Astrocyte (in vitro differentiated cells and primary cell): ENCODE results near the gene PALM3. TPM values are rescaled to one million over a fixed set of nuclear protein-coding genes. Genes with fewer than 3 reads are reported as not detected.

Source experiments
- DNase-seq: peaks from one replicate; pipeline ENCODE4 v3.0.0-alpha.2; 2010; ENCODE audit warnings: low read depth
- FAIRE-seq: peaks from 2 replicates; lab custom pipeline; 2011; peaks lifted over from hg19 to GRCh38; lab: Jason Lieb, UNC
- H2AFZ ChIP-seq: 2 replicates; pipeline ENCODE4 v1.6.0; 2012; ENCODE audit warnings: low read depth, low read length, inconsistent platforms
- H3K27ac ChIP-seq: 2 replicates; pipeline ENCODE4 v1.5.1; 2011; ENCODE audit warnings: low read depth, low read length, inconsistent platforms
- H3K27me3 ChIP-seq: 2 replicates; pipeline ENCODE4 v1.6.0; 2011; ENCODE audit warnings: low read length, inconsistent platforms; ENCODE audit not compliant: insufficient read depth
- H3K36me3 ChIP-seq: 2 replicates; pipeline ENCODE4 v1.5.1; 2011; ENCODE audit warnings: low read length, inconsistent platforms; ENCODE audit not compliant: insufficient read depth
- H3K4me1 ChIP-seq: 2 replicates; pipeline ENCODE4 v1.5.1; 2011; ENCODE audit warnings: low read length, inconsistent platforms; ENCODE audit not compliant: insufficient read depth
- H3K4me2 ChIP-seq: 2 replicates; pipeline ENCODE4 v1.6.0; 2012; ENCODE audit warnings: low read length, inconsistent platforms
- H3K4me3 ChIP-seq: 2 replicates; pipeline ENCODE4 v1.5.1; 2011; ENCODE audit warnings: low read depth, mild to moderate bottlenecking, low read length, inconsistent platforms; ENCODE audit not compliant: insufficient read depth
- H3K79me2 ChIP-seq: 2 replicates; pipeline ENCODE4 v1.6.0; 2012; ENCODE audit warnings: mild to moderate bottlenecking, low read length, inconsistent platforms; ENCODE audit not compliant: insufficient read depth
- H3K9ac ChIP-seq: 2 replicates; pipeline ENCODE4 v1.6.0; 2012; ENCODE audit warnings: mild to moderate bottlenecking, low read length, inconsistent platforms
- H3K9me3 ChIP-seq: 2 replicates; pipeline ENCODE4 v1.5.1; 2012; ENCODE audit warnings: low read depth, mild to moderate bottlenecking, low read length, inconsistent platforms; ENCODE audit not compliant: insufficient read depth
- H4K20me1 ChIP-seq: 2 replicates; pipeline ENCODE4 v1.6.0; 2012; ENCODE audit warnings: low read length, inconsistent platforms; ENCODE audit not compliant: insufficient read depth
- H3K27ac Mint-ChIP-seq: one replicate; pipeline ENCODE4 v1.8.0; 2021; ENCODE audit warnings: mild to moderate bottlenecking, mixed read lengths; ENCODE audit not compliant: unreplicated experiment
- H3K27me3 Mint-ChIP-seq: one replicate; pipeline ENCODE4 v1.8.0; 2021; ENCODE audit warnings: low read depth, mixed read lengths; ENCODE audit not compliant: unreplicated experiment
- H3K36me3 Mint-ChIP-seq: one replicate; pipeline ENCODE4 v1.8.0; 2021; ENCODE audit warnings: low read depth, mixed read lengths; ENCODE audit not compliant: unreplicated experiment
- H3K4me1 Mint-ChIP-seq: one replicate; pipeline ENCODE4 v1.8.0; 2021; ENCODE audit warnings: low read depth, mixed read lengths; ENCODE audit not compliant: unreplicated experiment
- H3K4me3 Mint-ChIP-seq: one replicate; pipeline ENCODE4 v1.8.0; 2021; ENCODE audit warnings: mild to moderate bottlenecking, moderate library complexity, mixed read lengths; ENCODE audit not compliant: unreplicated experiment
- H3K9me3 Mint-ChIP-seq: one replicate; pipeline ENCODE4 v1.8.0; 2021; ENCODE audit warnings: mild to moderate bottlenecking, mixed read lengths; ENCODE audit not compliant: unreplicated experiment
- CTCF ChIP-seq: IDR thresholded peaks from 2 replicates; pipeline ENCODE4 v1.5.1; 2011; ENCODE audit warnings: low read depth, mild to moderate bottlenecking, inconsistent platforms, low read length, moderate library complexity; ENCODE audit not compliant: insufficient read depth
- EZH2 ChIP-seq: IDR thresholded peaks from 2 replicates; pipeline ENCODE4 v1.6.1; 2012; ENCODE audit warnings: mild to moderate bottlenecking, low read length, inconsistent platforms; ENCODE audit not compliant: insufficient read depth
- total RNA-seq: library from RNA; stranded (reverse); gene quantifications from 2 replicates; pipeline ENCODE4 v1.2.1, GENCODE V29; 2021

The PALM3 gene
- total RNA-seq, 1 donor from 2014 or later = 1.6 TPM

GRCh38 chr19:14059093-14059480 is 2.8 kb downstream of the PALM3 start:
- FAIRE-seq (no peak), DNase-seq (no peak)
- Mint-ChIP-seq H3K4me3 (no peak overlapping the region), H3K36me3 (no peaks in the 10 kb centered on the region), H3K4me1 (no peaks in the 10 kb centered on the region), H3K27me3 (peaks cover 42% of the 10 kb centered on the region), H3K9me3 (peaks cover 1% of the 10 kb centered on the region), H3K27ac (no peak overlapping the region)
- Histone ChIP-seq H3K4me3 (no peak overlapping the region), H3K27ac (no peak overlapping the region), H3K36me3 (no peaks in the 10 kb centered on the region), H4K20me1 (no peaks in the 10 kb centered on the region), H3K79me2 (no peaks in the 10 kb centered on the region), H3K4me1 (peaks cover 3% of the 10 kb centered on the region), H3K9me3 (no peaks in the 10 kb centered on the region), H3K4me2 (no peak overlapping the region), H2AFZ (no peak overlapping the region), H3K27me3 (peaks cover 18% of the 10 kb centered on the region), H3K9ac (no peak overlapping the region)
- no peak for TF ChIP-seq EZH2
- TF ChIP-seq CTCF = peak; percentile 30

GRCh38 chr19:14058182-14059092 is 3.4 kb downstream of the PALM3 start:
- H3K27me3 Mint-ChIP-seq = peaks cover 46% of the 10 kb centered on the region
- no peak overlapping the region for H3K4me3 ChIP-seq
- no peaks in the 10 kb centered on the region for H4K20me1 ChIP-seq
- DNase-seq = no peak
- peak overlapping the region; percentile 14 for H3K4me3 Mint-ChIP-seq
- H3K9me3 ChIP-seq = no peaks in the 10 kb centered on the region
- no peak for TF ChIP-seq CTCF
- TF ChIP-seq EZH2 = no peak
- no peaks in the 10 kb centered on the region for H3K36me3 Mint-ChIP-seq
- H3K36me3 ChIP-seq = no peaks in the 10 kb centered on the region
- FAIRE-seq = no peak
- H3K4me2 ChIP-seq = peak overlapping the region; percentile 80
- peaks cover 1% of the 10 kb centered on the region for H3K9me3 Mint-ChIP-seq
- H3K9ac ChIP-seq = peak overlapping the region; percentile 31
- H3K27ac Mint-ChIP-seq = no peak overlapping the region
- H2AFZ ChIP-seq = peak overlapping the region; percentile 34
- no peaks in the 10 kb centered on the region for H3K79me2 ChIP-seq
- H3K27ac ChIP-seq = no peak overlapping the region
- H3K27me3 ChIP-seq = peaks cover 18% of the 10 kb centered on the region
- H3K4me1 Mint-ChIP-seq = no peaks in the 10 kb centered on the region
- H3K4me1 ChIP-seq = peaks cover 3% of the 10 kb centered on the region
